HG03095 (cell line): ENCODE results near the gene PSMB3.
"Not testable (repeated sequence)": the region's sequence is repeated elsewhere in the genome, so short reads cannot be mapped to it uniquely, and the experiment has no call there.

ENCODE experiments used
- ATAC-seq: cut with Tn5 transposase; IDR thresholded peaks from one replicate; pipeline ENCODE4 v1.9.1; 2021; ENCODE audit warnings: moderate library complexity; ENCODE audit not compliant: unreplicated experiment

PSMB3 gene

GRCh38 chr17:38715216-38715943 is 37.2 kb upstream of the PSMB3 start:
- no peak for ATAC-seq

DNA sequence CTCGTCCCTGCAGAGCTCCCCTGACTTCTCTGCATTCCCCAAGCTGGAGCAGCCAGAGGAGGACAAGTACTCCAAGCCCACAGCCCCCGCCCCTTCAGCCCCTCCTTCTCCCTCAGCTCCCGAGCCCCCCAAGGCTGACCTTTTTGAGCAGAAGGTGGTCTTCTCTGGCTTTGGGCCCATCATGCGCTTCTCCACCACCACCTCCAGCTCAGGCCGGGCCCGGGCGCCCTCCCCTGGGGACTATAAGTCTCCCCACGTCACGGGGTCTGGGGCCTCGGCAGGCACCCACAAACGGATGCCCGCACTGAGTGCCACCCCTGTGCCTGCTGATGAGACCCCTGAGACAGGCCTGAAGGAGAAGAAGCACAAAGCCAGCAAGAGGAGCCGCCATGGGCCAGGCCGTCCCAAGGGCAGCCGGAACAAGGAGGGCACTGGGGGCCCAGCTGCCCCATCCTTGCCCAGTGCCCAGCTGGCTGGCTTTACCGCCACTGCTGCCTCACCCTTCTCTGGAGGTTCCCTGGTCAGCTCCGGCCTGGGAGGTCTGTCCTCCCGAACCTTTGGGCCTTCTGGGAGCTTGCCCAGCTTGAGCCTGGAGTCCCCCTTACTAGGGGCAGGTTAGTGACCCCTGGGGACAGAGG is 36.1 kb upstream of the PSMB3 start:
- ATAC-seq, result no peak

DNA sequence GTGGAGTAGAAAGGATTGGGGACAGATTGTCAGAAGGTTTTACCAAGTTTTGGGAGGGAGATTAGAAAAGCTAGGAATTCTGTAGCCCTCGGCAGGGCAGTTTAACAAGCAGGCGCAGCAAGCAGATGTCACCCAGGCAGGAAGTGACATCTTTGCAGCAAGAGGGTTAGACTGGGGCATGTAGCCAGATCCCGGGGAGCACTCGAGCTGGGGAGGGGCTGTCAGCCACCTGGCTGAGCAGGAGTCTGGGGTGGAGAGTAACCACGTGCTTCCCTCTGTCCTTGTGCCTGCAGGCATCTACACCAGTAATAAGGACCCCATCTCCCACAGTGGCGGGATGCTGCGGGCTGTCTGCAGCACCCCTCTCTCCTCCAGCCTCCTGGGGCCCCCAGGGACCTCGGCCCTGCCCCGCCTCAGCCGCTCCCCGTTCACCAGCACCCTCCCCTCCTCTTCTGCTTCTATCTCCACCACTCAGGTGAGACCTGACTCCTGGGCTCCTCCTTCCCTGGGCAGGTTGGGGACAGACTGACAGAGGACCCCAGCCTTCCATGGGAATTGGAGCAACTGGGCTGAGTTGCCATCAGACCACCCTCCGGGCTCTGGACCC is 35.3 kb upstream of the PSMB3 start:
- ATAC-seq, result no peak

- ATAC-seq, result no peak
These were observed 33.1 kb upstream of the PSMB3 start for GRCh38 chr17:38719289-38719942.

- no peak for ATAC-seq
These were observed 32.4 kb upstream of the PSMB3 start for GRCh38 chr17:38719943-38720641.

DNA sequence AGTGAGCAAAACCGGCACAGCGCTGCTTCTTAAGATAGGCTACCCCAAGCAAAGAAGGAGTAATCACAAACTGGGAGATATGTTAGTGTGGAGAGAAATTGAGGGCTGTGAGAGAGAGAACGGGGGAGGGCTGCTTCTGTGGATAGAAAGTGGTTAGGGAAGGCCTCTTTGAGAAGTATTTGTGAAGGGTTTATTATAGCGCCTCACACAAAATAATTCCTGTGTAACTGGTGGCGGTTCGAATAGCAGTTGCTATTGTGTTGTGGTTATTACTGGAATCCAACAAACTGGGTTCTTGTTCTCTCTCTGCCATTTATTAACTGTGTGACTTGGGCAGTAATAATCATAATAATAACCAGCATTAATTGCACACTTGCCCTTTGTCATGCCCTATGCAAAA is 31.6 kb upstream of the PSMB3 start:
- ATAC-seq, result no peak

DNA sequence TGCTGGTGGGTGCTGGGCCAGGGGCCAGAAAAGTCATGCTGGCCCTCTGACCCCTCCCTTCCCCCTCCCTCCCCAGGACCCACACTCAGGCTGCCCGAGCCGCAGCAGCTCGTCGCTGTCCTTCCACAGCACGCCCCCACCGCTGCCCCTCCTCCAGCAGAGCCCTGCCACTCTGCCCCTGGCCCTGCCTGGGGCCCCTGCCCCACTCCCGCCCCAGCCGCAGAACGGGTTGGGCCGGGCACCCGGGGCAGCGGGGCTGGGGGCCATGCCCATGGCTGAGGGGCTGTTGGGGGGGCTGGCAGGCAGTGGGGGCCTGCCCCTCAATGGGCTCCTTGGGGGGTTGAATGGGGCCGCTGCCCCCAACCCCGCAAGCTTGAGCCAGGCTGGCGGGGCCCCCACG is 30.7 kb upstream of the PSMB3 start:
- ATAC-seq, result no peak

DNA sequence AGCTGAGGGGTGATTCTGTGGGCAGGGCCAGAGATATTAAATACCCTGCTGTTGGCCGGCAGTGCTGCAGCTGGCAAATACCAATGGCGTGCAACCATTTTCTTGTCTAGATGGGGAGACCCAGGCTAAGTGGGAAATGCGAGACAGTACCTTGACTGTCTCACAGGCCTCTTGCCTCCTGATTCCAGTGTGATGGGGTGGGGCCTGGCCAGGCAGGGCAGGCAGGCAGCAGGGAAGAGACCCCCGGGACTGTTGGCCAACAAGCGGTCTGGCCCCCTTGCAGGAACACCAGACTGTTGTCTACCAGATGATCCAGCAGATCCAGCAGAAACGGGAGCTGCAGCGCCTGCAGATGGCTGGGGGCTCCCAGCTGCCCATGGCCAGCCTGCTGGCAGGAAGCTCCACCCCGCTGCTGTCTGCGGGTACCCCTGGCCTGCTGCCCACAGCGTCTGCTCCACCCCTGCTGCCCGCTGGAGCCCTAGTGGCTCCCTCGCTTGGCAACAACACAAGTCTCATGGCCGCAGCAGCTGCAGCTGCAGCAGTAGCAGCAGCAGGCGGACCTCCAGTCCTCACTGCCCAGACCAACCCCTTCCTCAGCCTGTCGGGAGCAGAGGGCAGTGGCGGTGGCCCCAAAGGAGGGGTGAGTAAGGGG is 28.1 kb upstream of the PSMB3 start:
- no peak for ATAC-seq

GRCh38 chr17:38725066-38725465 is 27.5 kb upstream of the PSMB3 start:
- ATAC-seq, result no peak

GRCh38 chr17:38726145-38726544 is 26.4 kb upstream of the PSMB3 start:
- not testable (repeated sequence) for ATAC-seq

DNA sequence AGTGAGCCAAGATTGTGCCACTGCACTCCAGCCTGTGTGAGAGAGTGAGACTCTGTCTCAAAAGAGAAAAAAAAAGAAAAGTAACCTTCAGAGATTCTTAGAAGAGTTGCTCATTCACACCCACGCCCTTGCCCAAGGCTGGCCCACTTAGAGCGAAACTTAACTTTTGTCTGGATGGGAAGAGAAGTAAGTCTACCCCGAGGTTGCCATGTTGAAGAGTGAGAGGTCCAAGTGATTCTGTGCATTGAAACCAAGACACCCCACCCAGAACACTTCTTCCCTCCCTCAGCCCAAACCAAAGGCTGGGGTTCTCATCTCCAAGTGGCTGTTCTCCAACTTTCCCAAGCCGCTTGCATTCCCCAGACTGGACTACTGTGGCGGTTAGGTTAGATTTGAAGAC is 24.8 kb upstream of the PSMB3 start:
- ATAC-seq, result no peak

GRCh38 chr17:38728290-38728831 is 24.2 kb upstream of the PSMB3 start:
- ATAC-seq, result no peak

- ATAC-seq, result no peak
These were observed 23.1 kb upstream of the PSMB3 start for GRCh38 chr17:38729368-38729885.

DNA sequence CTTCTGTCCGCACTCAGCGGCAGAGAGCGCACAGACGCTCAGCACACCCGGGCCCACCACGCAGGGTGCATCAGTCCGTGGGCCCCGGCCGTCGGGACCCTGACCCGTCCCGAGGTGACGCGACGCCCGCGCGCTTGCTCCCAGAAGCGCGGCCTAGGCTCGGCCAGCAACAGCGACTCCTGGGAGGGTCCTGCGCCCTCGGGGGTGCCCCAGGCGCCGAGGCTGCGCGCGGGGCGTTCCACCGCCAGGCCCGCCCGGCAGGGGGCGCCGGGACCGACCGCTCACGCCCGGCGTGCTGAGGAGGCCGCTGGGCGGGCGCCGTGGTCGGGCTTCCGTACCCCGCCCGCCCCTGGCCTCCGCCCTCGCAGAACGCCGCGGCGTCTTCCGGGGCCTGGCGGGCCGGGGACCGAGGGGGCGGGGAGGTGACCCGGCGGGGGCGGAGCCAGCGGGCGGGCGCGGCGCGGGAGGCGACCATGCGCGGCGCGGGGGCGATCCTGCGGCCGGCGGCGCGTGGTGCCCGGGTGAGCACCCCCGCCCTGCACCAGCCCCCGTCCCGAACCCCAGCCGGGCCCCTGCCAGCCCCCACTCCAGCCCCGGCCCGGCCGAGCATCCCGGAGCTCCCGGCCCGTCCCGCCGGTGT is 22.5 kb upstream of the PSMB3 start, which contains the start of gene CISD3:
CISD3 (plus strand) TSS at position 456 of the 640 bp plus-strand sequence; CDS start at position 474, 18 bp downstream.
- ATAC-seq, result peak; percentile 71

DNA sequence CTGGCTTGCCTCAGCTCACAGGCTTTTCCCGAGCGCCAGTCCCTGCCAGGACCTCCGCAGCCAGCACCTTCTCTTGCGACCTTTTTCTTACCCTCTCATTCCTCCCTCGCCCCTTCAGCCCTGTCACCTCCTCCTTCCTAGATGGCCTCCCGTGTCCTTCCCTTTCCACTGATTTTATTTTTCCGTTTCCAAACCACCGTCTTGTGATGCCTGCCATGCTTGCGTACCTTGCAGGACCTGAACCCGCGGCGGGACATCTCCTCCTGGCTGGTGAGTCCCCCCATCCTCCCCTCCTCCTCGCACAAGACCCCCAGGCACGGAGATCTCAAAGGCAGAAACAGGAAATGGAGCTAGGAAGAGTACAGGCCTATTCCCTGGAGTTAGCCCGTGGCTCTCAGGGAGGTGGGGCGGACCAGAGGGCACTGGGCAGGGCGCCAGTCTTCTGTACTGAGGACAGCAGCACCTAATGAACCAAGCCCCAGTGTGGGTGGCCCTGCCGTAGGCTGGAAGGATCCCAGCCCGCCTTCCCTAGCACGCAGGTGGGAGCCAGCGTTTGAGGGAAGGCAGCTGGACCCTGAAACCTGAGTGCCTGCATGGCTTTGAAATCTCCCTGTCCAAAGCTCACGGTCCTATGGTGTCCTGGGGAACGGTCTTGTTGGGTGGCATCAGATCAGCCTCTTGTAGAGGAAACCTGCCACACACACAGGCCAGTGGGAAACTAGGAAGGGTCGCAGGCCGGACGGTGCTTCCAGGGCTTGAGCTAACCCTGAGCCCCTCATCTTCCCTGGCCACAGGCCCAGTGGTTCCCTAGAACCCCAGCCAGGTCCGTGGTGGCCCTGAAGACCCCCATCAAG is 21.8 kb upstream of the PSMB3 start:
- no peak for ATAC-seq

DNA sequence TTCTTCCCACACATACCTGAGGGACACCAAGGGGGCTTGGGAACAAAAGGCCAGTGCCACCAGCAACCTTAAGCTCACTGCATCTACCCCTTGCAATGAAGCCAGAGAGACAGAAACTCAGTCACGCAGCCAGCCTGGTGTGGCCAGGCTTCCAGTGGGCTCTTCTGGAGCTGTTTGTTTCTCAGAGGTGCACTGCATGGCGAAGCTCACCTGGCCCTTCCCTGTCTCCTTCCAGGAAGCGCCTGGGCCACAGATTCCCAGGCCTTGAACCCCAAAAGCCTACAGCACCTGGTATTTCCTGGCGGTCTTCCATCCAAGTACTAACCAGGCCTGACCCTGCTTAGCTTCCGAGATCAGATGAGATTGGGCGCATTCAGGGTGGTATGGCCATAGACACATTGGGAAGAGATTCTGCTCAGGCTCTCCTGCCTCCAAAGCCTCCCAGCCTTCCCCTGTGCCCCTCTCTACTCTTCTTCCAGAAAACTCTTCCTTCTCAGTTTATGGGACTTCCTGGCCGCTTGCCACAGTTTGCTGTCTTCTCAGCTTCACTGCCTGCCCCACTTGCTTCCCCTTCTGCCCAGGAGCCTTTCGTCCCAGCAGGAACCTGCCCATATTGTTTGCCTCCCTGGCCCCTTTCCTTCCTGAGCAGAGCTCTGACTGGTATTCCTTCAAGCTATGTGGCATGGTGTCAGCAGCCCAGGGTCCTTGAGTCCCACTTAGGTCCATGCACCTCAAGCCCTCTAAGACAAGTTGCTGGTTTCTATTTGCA is 20.8 kb upstream of the PSMB3 start:
- ATAC-seq, result no peak

DNA sequence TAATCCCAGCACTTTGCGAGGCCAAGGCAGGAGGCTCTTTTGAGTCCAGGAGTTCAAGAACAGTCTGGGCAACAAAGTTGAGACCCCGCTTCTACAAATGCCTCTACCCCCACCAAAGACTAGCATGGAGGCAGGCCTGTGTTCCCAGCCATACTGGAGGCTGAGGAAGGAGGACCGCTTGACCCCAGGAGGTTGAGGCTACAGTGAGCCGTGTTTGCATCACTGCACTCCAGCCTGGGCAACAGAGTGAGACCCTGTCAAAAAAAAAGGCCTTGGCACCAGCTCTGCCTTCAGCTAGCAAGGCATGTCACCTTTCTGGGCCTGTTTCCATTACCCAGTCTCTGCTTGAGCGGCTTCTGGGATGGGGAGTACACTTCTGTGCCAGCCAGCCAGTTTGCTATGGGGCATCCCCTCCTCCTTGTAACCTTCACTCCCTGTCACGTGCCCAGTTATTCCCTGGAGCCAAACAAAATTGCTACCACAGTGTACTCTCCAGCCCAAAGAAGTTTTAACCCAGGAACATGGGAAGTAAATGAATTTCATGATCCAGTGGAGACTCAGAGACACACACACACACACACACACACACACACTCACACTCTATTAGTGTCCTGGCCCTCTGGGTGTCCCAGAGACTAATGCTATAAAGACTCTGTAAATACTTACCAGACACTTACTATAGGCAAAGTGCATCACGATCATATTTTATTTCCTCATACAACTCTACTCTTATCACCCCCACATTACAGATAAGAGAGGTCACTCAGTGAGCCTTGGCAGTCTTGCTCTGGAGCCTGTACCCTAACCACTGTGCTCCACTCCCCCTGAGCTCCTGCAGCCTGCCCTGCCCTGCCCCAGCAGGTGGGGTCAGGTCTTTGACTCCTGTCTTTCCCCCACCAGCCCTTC is 19.9 kb upstream of the PSMB3 start:
- no peak for ATAC-seq
